ENCODE measurements around the gene PPP1R11. TPM values are rescaled to one million over a fixed set of nuclear protein-coding genes. Genes with fewer than 3 reads are reported as not detected.

PPP1R11 gene
- total and polyA plus RNA-seq, 2 of the 13 experiments (the other 11 are each of a cell fraction or from before 2014, with no cell fraction given), result 32.1 to 58.9 TPM

DNA sequence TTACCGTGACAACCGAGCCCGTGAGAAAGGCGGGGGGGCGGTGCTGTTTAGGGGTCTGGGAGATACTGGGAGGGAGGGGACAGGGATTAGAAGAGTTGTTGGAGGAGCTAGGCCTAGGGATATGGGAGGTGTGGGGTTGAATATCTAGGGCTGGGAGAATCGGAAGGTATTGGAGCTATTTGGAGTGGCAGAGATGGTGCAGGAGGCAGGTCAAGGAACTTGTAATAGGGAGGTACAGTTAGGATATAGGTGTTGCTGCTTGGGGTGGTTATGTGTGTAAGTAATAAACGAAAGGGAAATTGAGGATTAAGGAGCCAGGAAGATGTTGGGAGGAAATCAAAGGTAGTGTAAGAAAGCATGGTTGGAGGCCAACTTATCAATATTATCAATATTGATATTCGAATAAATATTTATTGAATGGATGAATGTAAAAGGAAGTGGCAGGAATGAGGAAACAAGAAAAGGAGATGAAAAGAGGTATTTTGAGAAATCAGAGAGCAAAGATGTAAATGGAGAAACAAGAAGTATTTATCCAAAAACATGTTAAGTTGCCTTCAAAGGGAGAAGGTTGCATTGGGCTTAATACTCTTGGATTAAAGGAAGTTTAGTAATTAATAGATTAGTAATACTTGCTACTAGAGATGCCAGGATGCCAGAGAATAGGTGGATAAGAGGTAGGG, 602 bp downstream of the PPP1R11 start:
- under 1% methylated on average over 8 of the region's 8 CpGs for WGBS (ENCODE audit: low lambda C conversion rate)
- peak overlapping the region; percentile 24 for H2AFZ ChIP-seq (ENCODE audit: low read length)
- peaks cover 0 to 6% of the 10 kb centered on the region in 2 experiments; a peak in 2 of 5 replicates for H3K36me3 ChIP-seq (replicated peaks in 1 of 2; ENCODE audit: control insufficient read depth in 1 of 2, insufficient read depth in 2 of 2, low read length in 2 of 2)
- peaks cover 40% of the 10 kb centered on the region for H3K4me1 ChIP-seq (ENCODE audit: insufficient read depth, low read length)
- no peak for FAIRE-seq
- no peak for DNase-seq (ENCODE audit: low spot score)
- BruUV-seq (replicated peaks), result TSS peak; percentile 18
- H3K27me3 ChIP-seq (ENCODE audit: control insufficient read depth in 1 of 2, insufficient read depth in 2 of 2, low read length in 2 of 2), result no peaks in the 10 kb centered on the region; a peak in 1 of 5 replicates
- ATAC-seq, result no peak
- peak overlapping the region; percentile 83 for H3K4me2 ChIP-seq (ENCODE audit: low read depth, low read length)
- peaks cover 18% of the 10 kb centered on the region for H3K79me2 ChIP-seq (ENCODE audit: insufficient read depth, low read length)
- no peaks in the 10 kb centered on the region for H3K9me3 ChIP-seq (ENCODE audit: low read length)
- H3K9ac ChIP-seq (ENCODE audit: insufficient read depth, low read depth, low read length), result peak overlapping the region; percentile 68
- POLR2A ChIA-PET, result interaction anchor here (2.8 kb wide), 1 partner anchor 35 kb away, joined by 31 read pairs; no protein-coding TSS in a partner anchor
- in situ Hi-C loops (cut with HindIII; ENCODE audit: extremely low pct_ligation_motif_present, low pct_unique_long_range_greater_than_20kb) (no loop called here), intact Hi-C loops (cut with micrococcal nuclease; ENCODE audit: unreplicated experiment) (loop anchor here (2.0 kb wide), 2 partner anchors 35 to 67 kb away; no protein-coding TSS in a partner anchor)
- H3K4me3 ChIP-seq (replicated peaks in 1 of 3; ENCODE audit: insufficient read depth in 1 of 3, low read depth in 2 of 3, low read length in 3 of 3), result peak overlapping the region; percentile 70 to 82 (median 75)
- H4K20me1 ChIP-seq (ENCODE audit: insufficient read depth, low read length), result no peaks in the 10 kb centered on the region
- CTCF ChIA-PET (ENCODE audit: low intra/inter-chr PET ratio, low total read pairs), result no interaction called here
- H3K27ac ChIP-seq (ENCODE audit: extremely low read length, insufficient read depth, low read length), result peak overlapping the region; percentile 33
- no peak for TF ChIP-seq ZNF251 (CRISPR knock-in tag; IDR thresholded peaks at IDR 0.05)
- no peak for TF ChIP-seq ZNF839 (CRISPR knock-in tag; IDR thresholded peaks at IDR 0.05; ENCODE audit: borderline replicate concordance)
- TF ChIP-seq KDM5A (IDR thresholded peaks at IDR 0.05; ENCODE audit: borderline replicate concordance, low read length), result peak; percentile 47
- TF ChIP-seq, protein P1, sequence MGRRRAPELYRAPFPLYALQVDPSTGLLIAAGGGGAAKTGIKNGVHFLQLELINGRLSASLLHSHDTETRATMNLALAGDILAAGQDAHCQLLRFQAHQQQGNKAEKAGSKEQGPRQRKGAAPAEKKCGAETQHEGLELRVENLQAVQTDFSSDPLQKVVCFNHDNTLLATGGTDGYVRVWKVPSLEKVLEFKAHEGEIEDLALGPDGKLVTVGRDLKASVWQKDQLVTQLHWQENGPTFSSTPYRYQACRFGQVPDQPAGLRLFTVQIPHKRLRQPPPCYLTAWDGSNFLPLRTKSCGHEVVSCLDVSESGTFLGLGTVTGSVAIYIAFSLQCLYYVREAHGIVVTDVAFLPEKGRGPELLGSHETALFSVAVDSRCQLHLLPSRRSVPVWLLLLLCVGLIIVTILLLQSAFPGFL (CRISPR knock-in tag; IDR thresholded peaks at IDR 0.05), result no peak
- TF ChIP-seq NFRKB (IDR thresholded peaks at IDR 0.05), result 0 out of 2 replicates have a peak, but pooled peaks have one; percentile 30
- no peak for TF ChIP-seq RFXAP (CRISPR knock-in tag; IDR thresholded peaks at IDR 0.05; ENCODE audit: borderline replicate concordance)
- no peak for TF ChIP-seq ATRX (CRISPR knock-in tag; IDR thresholded peaks at IDR 0.05; ENCODE audit: borderline replicate concordance)
- TF ChIP-seq, protein P2, sequence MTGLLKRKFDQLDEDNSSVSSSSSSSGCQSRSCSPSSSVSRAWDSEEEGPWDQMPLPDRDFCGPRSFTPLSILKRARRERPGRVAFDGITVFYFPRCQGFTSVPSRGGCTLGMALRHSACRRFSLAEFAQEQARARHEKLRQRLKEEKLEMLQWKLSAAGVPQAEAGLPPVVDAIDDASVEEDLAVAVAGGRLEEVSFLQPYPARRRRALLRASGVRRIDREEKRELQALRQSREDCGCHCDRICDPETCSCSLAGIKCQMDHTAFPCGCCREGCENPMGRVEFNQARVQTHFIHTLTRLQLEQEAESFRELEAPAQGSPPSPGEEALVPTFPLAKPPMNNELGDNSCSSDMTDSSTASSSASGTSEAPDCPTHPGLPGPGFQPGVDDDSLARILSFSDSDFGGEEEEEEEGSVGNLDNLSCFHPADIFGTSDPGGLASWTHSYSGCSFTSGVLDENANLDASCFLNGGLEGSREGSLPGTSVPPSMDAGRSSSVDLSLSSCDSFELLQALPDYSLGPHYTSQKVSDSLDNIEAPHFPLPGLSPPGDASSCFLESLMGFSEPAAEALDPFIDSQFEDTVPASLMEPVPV (CRISPR knock-in tag; IDR thresholded peaks at IDR 0.05), result peak; percentile 72; the same call in 1 of the 2 replicates
- TF ChIP-seq ZSCAN29 (CRISPR knock-in tag; conservative IDR thresholded peaks at IDR 0.05), result 0 out of 2 replicates have a peak, but pooled peaks have one; percentile 1
- TF ChIP-seq SMAD9 (CRISPR knock-in tag; IDR thresholded peaks at IDR 0.05), result no peak
- TF ChIP-seq KLF16 (CRISPR knock-in tag; IDR thresholded peaks at IDR 0.05), result 0 out of 4 replicates have a peak, but pooled peaks of 1 of the 2 experiments have one; percentile 39
- TF ChIP-seq, protein P3, sequence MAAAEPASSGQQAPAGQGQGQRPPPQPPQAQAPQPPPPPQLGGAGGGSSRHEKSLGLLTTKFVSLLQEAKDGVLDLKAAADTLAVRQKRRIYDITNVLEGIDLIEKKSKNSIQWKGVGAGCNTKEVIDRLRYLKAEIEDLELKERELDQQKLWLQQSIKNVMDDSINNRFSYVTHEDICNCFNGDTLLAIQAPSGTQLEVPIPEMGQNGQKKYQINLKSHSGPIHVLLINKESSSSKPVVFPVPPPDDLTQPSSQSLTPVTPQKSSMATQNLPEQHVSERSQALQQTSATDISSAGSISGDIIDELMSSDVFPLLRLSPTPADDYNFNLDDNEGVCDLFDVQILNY (CRISPR knock-in tag; conservative IDR thresholded peaks at IDR 0.05), result no peak
- no peak for TF ChIP-seq HDAC2 (CRISPR knock-in tag; IDR thresholded peaks at IDR 0.05)
- TF ChIP-seq ZNF619 (CRISPR knock-in tag; IDR thresholded peaks at IDR 0.05), result peak; percentile 97
- no peak for TF ChIP-seq ZNF614 (CRISPR knock-in tag; IDR thresholded peaks at IDR 0.05; ENCODE audit: borderline replicate concordance)
- 0 out of 2 replicates have a peak, but pooled peaks have one; percentile 7 for TF ChIP-seq NFKBIZ (CRISPR knock-in tag; IDR thresholded peaks at IDR 0.05)
- TF ChIP-seq, protein P4, sequence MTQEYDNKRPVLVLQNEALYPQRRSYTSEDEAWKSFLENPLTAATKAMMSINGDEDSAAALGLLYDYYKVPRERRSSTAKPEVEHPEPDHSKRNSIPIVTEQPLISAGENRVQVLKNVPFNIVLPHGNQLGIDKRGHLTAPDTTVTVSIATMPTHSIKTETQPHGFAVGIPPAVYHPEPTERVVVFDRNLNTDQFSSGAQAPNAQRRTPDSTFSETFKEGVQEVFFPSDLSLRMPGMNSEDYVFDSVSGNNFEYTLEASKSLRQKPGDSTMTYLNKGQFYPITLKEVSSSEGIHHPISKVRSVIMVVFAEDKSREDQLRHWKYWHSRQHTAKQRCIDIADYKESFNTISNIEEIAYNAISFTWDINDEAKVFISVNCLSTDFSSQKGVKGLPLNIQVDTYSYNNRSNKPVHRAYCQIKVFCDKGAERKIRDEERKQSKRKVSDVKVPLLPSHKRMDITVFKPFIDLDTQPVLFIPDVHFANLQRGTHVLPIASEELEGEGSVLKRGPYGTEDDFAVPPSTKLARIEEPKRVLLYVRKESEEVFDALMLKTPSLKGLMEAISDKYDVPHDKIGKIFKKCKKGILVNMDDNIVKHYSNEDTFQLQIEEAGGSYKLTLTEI (CRISPR knock-in tag; conservative IDR thresholded peaks at IDR 0.05), result no peak
- TF ChIP-seq ZNF709 (CRISPR knock-in tag; IDR thresholded peaks at IDR 0.05), result no peak
